Esophagus (tissue), 2 donors: ENCODE data around the gene SPAG16. TPM values are rescaled to one million over a fixed set of nuclear protein-coding genes. Genes with fewer than 3 reads are reported as not detected.

ENCODE experiments used
- H3K27ac ChIP-seq, 2 donors: one replicate each; pipeline ENCODE4 v1.5.1; 2013; ENCODE audit warnings: low read depth in 2 of 2, mild to moderate bottlenecking in 2 of 2, inconsistent platforms in 1 of 2, low read length in 1 of 2, moderate library complexity in 1 of 2
- H3K27me3 ChIP-seq, 2 donors: one replicate each; pipeline ENCODE4 v1.6.1; 2013; ENCODE audit warnings: low read length in 2 of 2, control low read depth in 1 of 2, mild to moderate bottlenecking in 1 of 2; ENCODE audit not compliant: insufficient read depth in 2 of 2, control insufficient read depth in 1 of 2
- H3K36me3 ChIP-seq, 2 donors: one replicate each; pipeline ENCODE4 v1.6.1; 2013; ENCODE audit warnings: low read length in 1 of 2; ENCODE audit not compliant: control insufficient read depth in 2 of 2, insufficient read depth in 2 of 2
- H3K4me1 ChIP-seq, 2 donors: one replicate each; pipeline ENCODE4 v1.6.1; 2013; ENCODE audit warnings: low read length in 1 of 2; ENCODE audit not compliant: control insufficient read depth in 2 of 2, insufficient read depth in 2 of 2
- H3K4me3 ChIP-seq, 2 donors: one replicate each; pipeline ENCODE4 v1.5.1; 2013; ENCODE audit warnings: low read length in 2 of 2, mild to moderate bottlenecking in 2 of 2, low read depth in 1 of 2, moderate library complexity in 1 of 2
- H3K9me3 ChIP-seq, 2 donors: one replicate each; pipeline ENCODE4 v1.6.1; 2013; ENCODE audit warnings: mild to moderate bottlenecking in 2 of 2, low read depth in 1 of 2, low read length in 1 of 2, moderate library complexity in 1 of 2; ENCODE audit not compliant: control insufficient read depth in 2 of 2, insufficient read depth in 1 of 2
- WGBS, 2 donors: extraction: QIAGEN DNeasy Blood & Tissue Kit; methylation state at CpG; one replicate each; pipeline ENCODE4 v1.1.7; 2013; 5-methylcytosine and 5-hydroxymethylcytosine counted together
- polyA plus RNA-seq, 2 donors: library from polyadenylated mRNA; stranded (reverse); fragments of 200-250 nt; gene quantifications; one replicate each; pipeline ENCODE4 v1.2.3, GENCODE V29; 2013
- donor health status: healthy with polysubstance abuse.
- donor health status: Bipolar disorder and iron deficiency.

The SPAG16 gene
- polyA plus RNA-seq, 2 donors: 20.4 to 21.2 TPM

DNA sequence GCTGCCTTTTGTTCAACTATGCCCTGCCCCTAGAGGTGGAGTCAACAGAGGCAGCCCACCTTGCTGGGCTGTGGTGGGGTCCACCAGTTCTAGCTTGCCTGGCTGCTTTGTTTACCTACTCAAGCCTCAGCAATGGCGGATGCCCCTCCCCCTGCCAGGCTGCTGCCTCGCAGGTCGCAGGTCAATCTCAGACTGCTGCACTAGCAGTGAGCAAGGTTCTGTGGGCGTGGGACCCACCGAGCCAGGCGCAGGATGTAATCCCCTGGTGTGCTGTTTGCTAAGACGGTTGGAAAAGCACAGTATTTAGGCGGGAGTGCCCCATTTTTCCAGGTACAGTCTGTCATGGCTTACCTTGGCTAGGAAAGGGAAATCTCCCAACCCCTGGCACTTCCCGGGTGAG, 993.6 kb downstream of the SPAG16 start:
- 75 to 83% methylated on average over 9 of the region's 9 CpGs for WGBS, 2 donors
- no peak overlapping the region for H3K4me3 ChIP-seq
- peaks cover 4 to 5% of the 10 kb centered on the region in 2 donors for H3K9me3 ChIP-seq
- H3K4me1 ChIP-seq: no peaks in the 10 kb centered on the region
- no peak overlapping the region for H3K27ac ChIP-seq
- no peaks in the 10 kb centered on the region for H3K36me3 ChIP-seq
- H3K27me3 ChIP-seq: no peaks in the 10 kb centered on the region

DNA sequence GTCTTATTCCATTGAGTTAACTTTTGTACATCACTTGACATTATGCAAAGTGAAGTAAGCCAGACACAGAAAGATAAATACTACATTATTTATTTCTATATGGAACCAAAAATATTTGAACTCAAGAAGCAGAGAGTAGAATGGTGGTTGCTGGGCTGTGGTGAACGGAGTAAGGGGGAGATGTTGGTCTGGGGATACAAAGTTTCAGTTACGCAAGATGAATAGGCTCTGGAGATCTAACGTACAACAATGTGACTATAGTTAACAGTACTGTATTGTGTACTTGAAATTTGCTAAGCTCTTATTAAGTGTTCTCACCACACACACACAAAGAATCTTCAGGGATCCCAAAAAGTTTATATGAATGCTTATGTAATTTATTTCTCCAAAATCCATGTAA, 1001.7 kb downstream of the SPAG16 start:
- Histone ChIP-seq H3K27ac (no peak overlapping the region), H3K4me3 (no peak overlapping the region)
- WGBS, 2 donors: 45 to 55% methylated on average over 3 of the region's 3 CpGs

DNA sequence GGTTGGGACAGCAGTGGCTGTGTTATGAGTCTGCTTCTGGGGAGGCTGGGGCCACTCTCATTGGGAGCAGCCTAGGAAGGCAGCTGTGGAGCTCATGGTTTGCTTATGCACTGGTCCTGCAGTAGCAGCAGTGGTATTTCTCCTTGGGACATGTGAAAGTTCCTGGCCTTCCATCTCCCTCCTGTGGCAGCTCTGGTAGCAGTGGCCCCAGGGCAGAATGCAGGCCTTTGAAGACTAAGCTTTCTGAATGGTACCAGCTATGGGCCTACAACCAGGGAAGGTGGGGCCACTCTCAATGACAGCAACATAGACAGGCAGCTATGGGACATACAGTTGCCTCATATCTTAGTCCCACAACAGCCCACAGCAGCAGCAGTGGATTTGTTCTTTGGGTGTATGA, 1009.3 kb downstream of the SPAG16 start:
- H3K9me3 ChIP-seq: no peaks in the 10 kb centered on the region
- H3K27ac ChIP-seq: no peak overlapping the region
- no peaks in the 10 kb centered on the region for H3K36me3 ChIP-seq
- no peaks in the 10 kb centered on the region for H3K4me1 ChIP-seq
- no peaks in the 10 kb centered on the region for H3K27me3 ChIP-seq
- no peak overlapping the region for H3K4me3 ChIP-seq

More for the DNA sequence above, 1001.7 kb downstream of the SPAG16 start:
- H3K27me3 ChIP-seq: no peaks in the 10 kb centered on the region
- H3K9me3 ChIP-seq: no peaks in the 10 kb centered on the region
- H3K4me1 ChIP-seq: no peaks in the 10 kb centered on the region
- H3K36me3 ChIP-seq: no peaks in the 10 kb centered on the region

DNA sequence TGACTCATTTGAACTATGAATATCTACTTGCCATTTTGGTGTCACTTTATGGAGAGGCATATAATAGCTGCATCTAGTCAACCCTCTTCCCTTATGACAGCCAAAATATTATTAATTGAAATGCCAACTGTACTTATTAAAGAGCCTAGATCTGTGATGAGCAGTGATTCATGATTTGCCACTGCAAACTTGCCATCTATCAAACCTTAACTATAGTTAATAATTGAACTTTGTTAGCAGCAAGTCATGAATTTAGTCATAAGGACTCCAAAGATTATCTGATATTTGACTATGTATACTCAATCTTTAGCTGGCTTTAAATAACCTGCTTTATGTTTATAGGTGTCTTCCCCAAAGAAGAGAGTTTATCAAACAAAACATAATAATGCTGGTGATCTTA, 1010.2 kb downstream of the SPAG16 start:
- no peaks in the 10 kb centered on the region for H3K9me3 ChIP-seq
- H3K27me3 ChIP-seq: no peaks in the 10 kb centered on the region
- H3K4me3 ChIP-seq: no peak overlapping the region
- no peaks in the 10 kb centered on the region for H3K36me3 ChIP-seq
- H3K27ac ChIP-seq: no peak overlapping the region
- H3K4me1 ChIP-seq: no peaks in the 10 kb centered on the region

DNA sequence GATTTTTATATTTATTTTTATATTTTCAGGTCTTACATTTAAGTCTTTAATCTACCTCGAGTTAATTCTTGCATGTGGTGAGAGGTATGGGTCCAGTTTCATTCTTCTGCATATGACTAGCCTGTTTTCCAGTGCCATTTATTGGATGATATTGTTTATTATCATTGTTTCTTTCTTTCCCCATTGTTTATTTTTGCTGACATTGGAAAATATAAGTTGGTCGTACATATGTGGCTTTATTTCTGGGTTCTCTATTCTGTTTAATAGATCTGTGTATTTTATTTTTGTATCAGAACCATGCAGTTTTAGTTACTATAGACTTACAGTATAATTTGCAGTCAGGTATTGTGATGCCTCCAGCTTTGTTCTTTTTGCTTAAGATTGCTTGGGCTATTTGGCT, 1013.2 kb downstream of the SPAG16 start:
- Histone ChIP-seq H3K4me3 (no peak overlapping the region), H3K36me3 (no peaks in the 10 kb centered on the region), H3K9me3 (no peaks in the 10 kb centered on the region), H3K27ac (no peak overlapping the region), H3K4me1 (no peaks in the 10 kb centered on the region), H3K27me3 (no peaks in the 10 kb centered on the region)
- WGBS, 2 donors: 52 to 75% methylated on average over 2 of the region's 2 CpGs

DNA sequence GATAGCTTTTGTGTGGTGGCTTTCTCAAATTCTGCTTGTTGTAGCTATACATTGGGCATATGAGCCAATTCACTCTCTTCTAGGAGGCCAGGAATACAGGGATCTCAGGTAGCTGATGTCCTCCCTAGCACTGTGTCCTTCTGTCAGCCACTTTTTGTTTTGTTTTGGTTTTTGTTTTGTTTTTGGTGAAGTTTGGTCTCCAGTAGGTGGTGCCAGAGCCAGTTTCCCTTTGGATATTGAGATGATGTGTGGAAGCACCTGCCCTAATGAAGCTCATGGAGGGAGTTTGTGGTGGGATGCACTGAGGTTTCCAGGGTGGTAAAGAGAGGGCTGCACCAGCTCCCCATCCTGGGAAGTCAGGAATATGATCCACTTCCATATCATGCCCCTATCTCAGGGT, 1026.1 kb downstream of the SPAG16 start:
- Histone ChIP-seq H3K36me3 (no peaks in the 10 kb centered on the region), H3K27ac (no peak overlapping the region), H3K27me3 (no peaks in the 10 kb centered on the region), H3K4me3 (no peak overlapping the region), H3K9me3 (no peaks in the 10 kb centered on the region), H3K4me1 (no peaks in the 10 kb centered on the region)

DNA sequence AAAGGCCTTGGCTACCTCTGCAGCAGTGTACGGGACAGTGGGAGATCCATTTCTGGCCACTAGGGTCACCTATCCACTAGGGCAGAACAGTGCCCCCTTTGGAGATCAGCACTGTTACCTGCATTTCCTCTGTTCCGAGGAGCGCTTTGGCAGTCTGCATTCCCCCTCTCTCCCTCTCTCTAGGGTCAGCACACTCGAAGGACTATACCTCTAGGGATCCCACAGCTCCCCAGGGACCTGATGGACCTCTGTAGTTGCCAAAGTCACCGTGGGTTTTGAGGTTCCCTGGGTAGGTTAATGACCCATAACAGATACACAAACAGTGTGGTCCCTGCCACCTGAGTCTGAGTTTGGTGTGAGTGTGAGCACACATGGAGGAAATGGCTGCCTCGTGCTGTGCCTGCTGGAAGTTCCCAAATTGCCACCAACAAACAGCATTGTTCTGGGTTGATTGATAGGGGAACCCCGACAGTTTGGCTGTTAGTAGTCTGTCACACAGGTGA, 1026.8 kb downstream of the SPAG16 start:
- Histone ChIP-seq H3K4me3 (no peak overlapping the region), H3K4me1 (no peaks in the 10 kb centered on the region), H3K27me3 (no peaks in the 10 kb centered on the region), H3K36me3 (no peaks in the 10 kb centered on the region), H3K9me3 (no peaks in the 10 kb centered on the region), H3K27ac (no peak overlapping the region)
- WGBS, 2 donors: 73 to 75% methylated on average over 7 of the region's 7 CpGs

DNA sequence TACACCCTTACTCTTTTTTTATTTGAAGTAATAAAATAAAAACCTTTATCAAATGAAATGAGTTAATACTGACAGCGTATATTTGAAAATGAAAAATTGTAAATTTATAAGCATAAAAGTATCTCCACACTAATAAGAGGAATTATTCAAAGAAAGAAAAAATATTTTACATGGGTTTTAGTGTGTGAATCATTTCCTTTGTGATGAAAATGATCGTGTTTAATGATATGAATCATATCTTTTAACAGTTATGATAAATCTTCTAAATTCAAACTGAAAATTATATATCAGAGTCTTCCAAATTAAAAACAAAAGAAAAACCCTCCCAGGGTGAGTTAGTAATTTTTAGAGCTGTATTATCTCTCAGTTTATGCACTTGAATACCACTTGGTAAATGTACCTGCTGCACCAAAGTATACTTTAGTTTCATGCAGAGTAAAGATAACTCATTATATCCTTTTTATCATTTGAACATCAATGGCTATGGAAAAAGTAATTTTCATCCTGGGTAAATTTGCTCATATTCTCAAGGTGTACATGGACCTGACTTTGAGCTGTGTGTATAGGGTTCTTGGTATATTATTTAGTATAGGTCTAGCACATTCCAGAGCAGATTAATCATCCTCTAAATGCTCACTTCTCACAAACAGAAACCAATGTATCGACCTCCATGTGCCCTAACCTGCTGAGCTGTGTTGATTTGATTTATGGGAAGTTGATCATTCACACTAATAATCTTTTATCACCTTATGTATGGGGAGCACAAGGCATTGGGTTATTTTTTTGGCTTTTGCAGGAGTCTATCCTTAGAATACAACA, 1027.9 kb downstream of the SPAG16 start:
- no peaks in the 10 kb centered on the region for H3K9me3 ChIP-seq
- H3K27me3 ChIP-seq: no peaks in the 10 kb centered on the region
- no peak overlapping the region for H3K4me3 ChIP-seq
- no peak overlapping the region for H3K27ac ChIP-seq
- no peaks in the 10 kb centered on the region for H3K36me3 ChIP-seq
- WGBS, 2 donors: 41 to 43% methylated on average over 3 of the region's 3 CpGs
- no peaks in the 10 kb centered on the region for H3K4me1 ChIP-seq

DNA sequence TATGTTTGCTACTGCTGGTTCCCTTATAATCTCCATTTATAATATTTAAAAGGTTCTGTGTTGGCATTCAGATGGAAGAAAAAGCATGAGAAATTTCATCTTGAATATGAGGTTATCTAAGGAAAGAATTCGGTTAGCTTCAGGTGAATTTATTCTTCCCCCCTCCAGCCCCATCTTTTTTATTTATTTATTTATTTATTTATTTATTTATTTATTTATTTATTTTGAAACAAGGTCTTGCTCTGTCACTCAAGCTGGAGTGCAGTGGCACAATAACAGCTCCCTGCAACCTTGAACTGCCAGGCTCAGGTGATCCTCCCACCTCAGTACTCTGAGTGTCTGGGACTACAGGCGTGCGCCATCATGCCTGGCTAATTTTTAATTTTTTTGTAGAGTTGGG, 1031.1 kb downstream of the SPAG16 start:
- Histone ChIP-seq H3K4me3 (no peak overlapping the region), H3K27ac (no peak overlapping the region), H3K4me1 (no peaks in the 10 kb centered on the region), H3K36me3 (no peaks in the 10 kb centered on the region), H3K27me3 (no peaks in the 10 kb centered on the region), H3K9me3 (no peaks in the 10 kb centered on the region)
- WGBS, 2 donors: 90 to 96% methylated on average over 3 of the region's 3 CpGs

DNA sequence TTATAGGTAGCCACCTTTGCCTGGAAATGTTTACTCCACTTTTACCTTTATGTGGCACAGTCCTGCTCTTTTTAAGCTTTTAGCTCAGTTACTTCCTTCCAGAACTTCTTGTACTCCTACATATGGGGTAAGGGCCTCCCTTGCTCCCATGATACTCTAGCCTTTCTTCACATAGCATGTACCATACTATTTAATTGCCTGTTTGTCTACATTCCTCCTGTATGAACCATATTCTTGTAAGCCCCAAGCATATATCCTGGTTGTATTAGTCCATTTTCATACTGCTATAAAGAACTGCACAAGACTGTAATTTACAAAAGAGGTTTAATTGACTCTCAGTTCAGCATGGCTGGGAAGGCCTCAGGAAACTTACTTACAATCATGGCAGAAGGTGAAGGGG, 1035.9 kb downstream of the SPAG16 start:
- Histone ChIP-seq H3K27me3 (no peaks in the 10 kb centered on the region), H3K4me1 (no peaks in the 10 kb centered on the region), H3K27ac (peak overlapping the region in 1 of 2 donors; percentile 13), H3K4me3 (no peak overlapping the region), H3K36me3 (no peaks in the 10 kb centered on the region), H3K9me3 (no peaks in the 10 kb centered on the region)
